Peyer's patch (tissue), 4 donors: ENCODE data around the gene AMIGO3. TPM values are rescaled to one million over a fixed set of nuclear protein-coding genes. Genes with fewer than 3 reads are reported as not detected.
"Not testable (repeated sequence)": the region's sequence is repeated elsewhere in the genome, so short reads cannot be mapped to it uniquely, and the experiment has no call there.

Experiments
- DNase-seq, 3 donors: peaks; one replicate each; pipeline ENCODE4 v3.0.0-alpha.2; 2017 to 2019
- H3K27ac ChIP-seq, 4 donors: fragments of 200-600 bp; sonication (generic); one replicate each; pipeline ENCODE4 v1.5.1; 2016 to 2019
- H3K27me3 ChIP-seq, 2 donors: fragments of 200-600 bp; sonication (generic); one replicate each; pipeline ENCODE4 v1.5.1; 2019
- H3K36me3 ChIP-seq, 3 donors: fragments of 200-600 bp; sonication (generic); one replicate each; pipeline ENCODE4 v1.5.1; 2016 to 2019
- H3K4me1 ChIP-seq, 4 donors: fragments of 200-600 bp; sonication (generic); one replicate each; pipeline ENCODE4 v1.5.1; 2016 to 2019
- H3K4me3 ChIP-seq, 4 donors: fragments of 200-600 bp; sonication (generic); 1 replicate in 3 of 4; 2 replicates in 1 of 4; pipeline ENCODE4 v1.5.1; 2016 to 2019; ENCODE audit warnings: mild to moderate bottlenecking in 1 of 4
- H3K9me3 ChIP-seq, 4 donors: fragments of 200-600 bp; sonication (generic); one replicate each; pipeline ENCODE4 v1.5.1; 2016 to 2019; ENCODE audit warnings: mild to moderate bottlenecking in 1 of 4
- CTCF ChIP-seq, 6 experiments: fragments of 450-650 bp in 4 of 6; fragments of 200-600 bp in 2 of 6; sonication (generic) in 1 of 6; IDR thresholded peaks; one replicate each; pipeline ENCODE4 v1.5.1; 2017 to 2019; ENCODE audit warnings: antibody characterized with exemption in 6 of 6, mild to moderate bottlenecking in 3 of 6, moderate library complexity in 1 of 6
- POLR2A ChIP-seq, 2 donors: fragments of 450-650 bp; IDR thresholded peaks; one replicate each; pipeline ENCODE4 v1.5.1; 2017; ENCODE audit warnings: antibody characterized with exemption in 2 of 2, mild to moderate bottlenecking in 2 of 2, moderate library complexity in 2 of 2
- total RNA-seq, 4 donors: library from RNA; depleted of rRNA; stranded (reverse); fragments of >200 nt; gene quantifications; one replicate each; pipeline ENCODE4 v1.1.0, GENCODE V29; 2016

The AMIGO3 gene
- total RNA-seq, 4 donors from 2014 or later: 1.2 to 3.5 (median 2.9) TPM

GRCh38 chr3:49756036-49756435 lies 36.6 kb upstream of the AMIGO3 start:
- no peak for TF ChIP-seq POLR2A (IDR thresholded peaks at IDR 0.05)
- no peak for TF ChIP-seq CTCF (IDR thresholded peaks at IDR 0.05)
- Histone ChIP-seq H3K27me3 (no peaks in the 10 kb centered on the region), H3K4me1 (peaks cover 0 to 15% (median 0%) of the 10 kb centered on the region in 4 donors), H3K36me3 (no peaks in the 10 kb centered on the region), H3K4me3 (no peak overlapping the region), H3K27ac (no peak overlapping the region), H3K9me3 (no peaks in the 10 kb centered on the region)
- DNase-seq: no peak

DNA sequence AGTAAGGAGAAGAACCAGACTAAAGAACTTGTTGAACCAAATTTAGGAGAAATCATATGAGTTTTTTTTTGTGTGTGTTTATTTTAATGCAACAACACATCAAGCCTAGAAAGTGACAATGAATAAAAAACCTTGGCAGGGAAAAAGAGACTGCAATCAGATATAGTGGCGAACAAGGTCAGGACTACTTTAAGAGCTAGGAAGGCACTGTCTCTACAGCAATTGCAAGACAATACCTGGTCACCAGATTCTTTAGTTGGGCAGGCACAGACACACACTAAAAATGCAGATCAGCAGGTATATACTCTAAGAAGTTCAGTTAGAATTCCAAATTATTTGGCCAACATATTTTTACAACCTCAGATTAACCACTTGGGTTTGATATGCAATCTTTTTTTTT lies 35.1 kb upstream of the AMIGO3 start:
- Histone ChIP-seq H3K4me3 (no peak overlapping the region), H3K27me3 (no peaks in the 10 kb centered on the region), H3K36me3 (no peaks in the 10 kb centered on the region), H3K4me1 (peaks cover 0 to 15% (median 0%) of the 10 kb centered on the region in 4 donors), H3K27ac (no peak overlapping the region), H3K9me3 (no peaks in the 10 kb centered on the region)
- no peak for TF ChIP-seq POLR2A (IDR thresholded peaks at IDR 0.05)
- TF ChIP-seq CTCF (IDR thresholded peaks at IDR 0.05): no peak
- no peak for DNase-seq

DNA sequence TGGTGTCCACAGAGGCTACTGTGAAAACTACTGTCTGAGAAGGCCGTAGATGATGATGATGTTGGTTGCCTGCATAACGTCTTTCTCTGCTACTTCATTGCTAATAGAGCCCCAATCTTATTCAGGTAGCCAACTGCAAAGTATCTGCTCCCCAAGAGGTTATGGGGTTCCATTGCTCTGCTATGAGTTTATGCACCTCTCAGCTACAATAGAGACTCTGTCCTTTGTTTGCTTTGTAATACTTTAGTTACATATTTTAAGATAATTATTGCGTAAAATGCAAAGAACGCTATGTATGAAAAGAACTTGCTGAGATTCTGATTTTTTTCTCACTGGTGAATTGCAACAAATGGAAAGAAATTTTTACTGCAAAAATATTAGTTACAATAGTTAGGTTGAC lies 32.0 kb upstream of the AMIGO3 start:
- DNase-seq: no peak
- H3K9me3 ChIP-seq: no peaks in the 10 kb centered on the region
- TF ChIP-seq POLR2A (IDR thresholded peaks at IDR 0.05): no peak
- TF ChIP-seq CTCF (IDR thresholded peaks at IDR 0.05): no peak
- H3K4me3 ChIP-seq: no peak overlapping the region
- H3K27ac ChIP-seq: no peak overlapping the region
- H3K36me3 ChIP-seq: peaks cover 0 to 15% (median 0%) of the 10 kb centered on the region in 3 donors
- no peaks in the 10 kb centered on the region for H3K27me3 ChIP-seq
- peaks cover 0 to 15% (median 0%) of the 10 kb centered on the region in 4 donors for H3K4me1 ChIP-seq

DNA sequence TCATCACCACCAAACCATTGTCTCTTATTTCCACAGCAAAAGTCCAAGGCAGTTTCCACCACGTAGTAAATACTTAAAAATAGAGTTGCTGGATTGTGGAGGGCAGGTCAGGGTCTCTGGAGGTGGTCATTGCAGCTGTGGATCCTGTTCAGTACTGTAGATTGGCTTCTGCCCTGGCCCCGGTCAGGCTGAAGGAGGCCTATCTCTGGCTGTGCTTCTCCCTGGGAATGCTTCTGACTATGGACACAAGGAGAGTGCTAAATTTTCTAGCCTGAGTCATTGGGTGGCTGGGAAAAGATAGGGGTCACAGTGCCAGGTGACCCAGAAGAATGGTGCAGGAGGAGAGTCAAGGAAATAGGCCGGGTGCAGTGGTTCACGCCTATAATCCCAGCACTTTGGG lies 30.6 kb upstream of the AMIGO3 start:
- Histone ChIP-seq H3K9me3 (no peaks in the 10 kb centered on the region), H3K4me1 (peaks cover 0 to 15% (median 0%) of the 10 kb centered on the region in 4 donors), H3K27me3 (no peaks in the 10 kb centered on the region), H3K27ac (no peak overlapping the region), H3K4me3 (no peak overlapping the region), H3K36me3 (peaks cover 0 to 19% (median 0%) of the 10 kb centered on the region in 3 donors)
- no peak for TF ChIP-seq CTCF (IDR thresholded peaks at IDR 0.05)
- DNase-seq: no peak

DNA sequence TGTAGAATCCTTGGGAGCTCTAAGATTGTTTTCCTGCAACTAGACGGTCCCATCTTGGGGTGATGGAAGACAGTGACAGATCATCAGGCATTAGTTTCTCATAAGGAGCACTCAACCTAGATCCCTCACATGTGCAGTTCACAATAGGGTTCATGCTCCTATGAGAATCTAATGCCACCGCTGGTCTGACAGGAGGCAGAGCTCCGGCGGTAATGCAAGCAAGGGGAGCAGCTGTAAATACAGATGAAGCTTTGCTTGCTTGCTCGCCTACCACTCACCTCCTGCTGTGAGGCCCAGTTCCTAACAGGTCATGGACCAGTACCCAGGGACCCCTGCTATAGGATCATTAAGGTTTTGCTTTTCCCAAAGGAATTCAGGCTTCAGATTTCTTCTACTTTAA lies 29.4 kb upstream of the AMIGO3 start:
- not testable (repeated sequence) for H3K27me3 ChIP-seq, H3K27ac ChIP-seq, H3K9me3 ChIP-seq, H3K4me1 ChIP-seq, DNase-seq, H3K4me3 ChIP-seq
- H3K36me3 ChIP-seq: peaks cover 0 to 19% (median 0%) of the 10 kb centered on the region in 3 donors

DNA sequence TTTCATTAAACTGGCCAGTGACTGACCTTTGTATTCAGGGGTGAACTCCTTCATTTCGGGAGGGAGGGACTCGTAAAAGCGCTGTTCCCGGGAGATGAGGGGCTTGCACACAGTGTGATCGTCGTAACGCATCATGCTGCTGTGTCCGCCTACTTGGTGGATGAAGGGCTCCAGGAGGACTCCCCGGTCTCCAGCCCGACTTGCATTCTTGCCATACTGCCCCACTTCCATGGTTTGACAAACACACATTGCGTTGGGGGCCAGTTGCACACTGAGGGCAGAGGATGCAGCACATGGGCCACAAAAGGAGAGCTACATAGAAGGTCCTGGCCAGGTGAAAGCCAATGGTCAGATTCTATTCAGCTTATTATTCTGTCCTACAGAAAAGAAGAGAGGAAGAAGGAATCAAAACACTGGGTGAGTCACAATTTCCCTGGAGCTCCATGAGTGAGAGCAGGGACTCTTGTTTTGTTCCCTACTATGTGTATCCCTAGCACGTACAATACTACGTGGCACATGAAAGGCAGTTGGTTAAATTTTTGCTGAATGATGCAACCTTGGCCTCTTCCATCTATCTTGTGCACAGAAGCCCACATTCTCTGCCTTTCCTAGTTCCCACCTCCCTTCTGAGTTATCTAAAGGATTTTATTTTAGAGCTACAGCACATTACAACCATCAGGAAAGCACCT lies 28.5 kb upstream of the AMIGO3 start:
- DNase-seq: no peak
- Histone ChIP-seq H3K4me1 (no peaks in the 10 kb centered on the region), H3K36me3 (peaks cover 0 to 23% (median 0%) of the 10 kb centered on the region in 3 donors), H3K27ac (no peak overlapping the region), H3K4me3 (no peak overlapping the region), H3K9me3 (no peaks in the 10 kb centered on the region), H3K27me3 (no peaks in the 10 kb centered on the region)
- no peak for TF ChIP-seq POLR2A (IDR thresholded peaks at IDR 0.05)
- TF ChIP-seq CTCF (IDR thresholded peaks at IDR 0.05): no peak
